ENCODE measurements around the gene LPIN2.

LPIN2 gene

DNA sequence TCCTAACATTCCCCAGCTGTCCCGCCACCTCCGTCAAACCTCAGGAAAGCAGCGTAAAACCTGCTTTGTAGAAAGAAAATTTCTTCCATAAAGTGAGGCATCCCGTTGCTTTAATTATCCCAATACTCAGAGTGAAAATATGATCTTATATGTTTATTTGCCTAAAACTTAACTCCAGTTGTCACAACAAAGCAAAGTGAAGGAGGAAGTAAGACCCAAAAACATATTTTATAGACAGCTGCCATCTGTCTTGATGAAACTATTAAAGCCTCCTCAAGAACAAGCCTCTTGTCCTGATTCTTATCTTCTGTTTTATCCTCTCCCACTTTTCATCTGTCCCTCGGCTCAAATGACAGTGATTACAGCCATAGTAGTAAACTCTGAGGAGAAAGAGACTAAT lies 28.9 kb upstream of the LPIN2 start:
- H3K27ac ChIP-seq = no peak overlapping the region
- no peak for DNase-seq (ENCODE audit: low spot score)
- no peak overlapping the region for H3K4me3 ChIP-seq
- TF ChIP-seq, protein P1, sequence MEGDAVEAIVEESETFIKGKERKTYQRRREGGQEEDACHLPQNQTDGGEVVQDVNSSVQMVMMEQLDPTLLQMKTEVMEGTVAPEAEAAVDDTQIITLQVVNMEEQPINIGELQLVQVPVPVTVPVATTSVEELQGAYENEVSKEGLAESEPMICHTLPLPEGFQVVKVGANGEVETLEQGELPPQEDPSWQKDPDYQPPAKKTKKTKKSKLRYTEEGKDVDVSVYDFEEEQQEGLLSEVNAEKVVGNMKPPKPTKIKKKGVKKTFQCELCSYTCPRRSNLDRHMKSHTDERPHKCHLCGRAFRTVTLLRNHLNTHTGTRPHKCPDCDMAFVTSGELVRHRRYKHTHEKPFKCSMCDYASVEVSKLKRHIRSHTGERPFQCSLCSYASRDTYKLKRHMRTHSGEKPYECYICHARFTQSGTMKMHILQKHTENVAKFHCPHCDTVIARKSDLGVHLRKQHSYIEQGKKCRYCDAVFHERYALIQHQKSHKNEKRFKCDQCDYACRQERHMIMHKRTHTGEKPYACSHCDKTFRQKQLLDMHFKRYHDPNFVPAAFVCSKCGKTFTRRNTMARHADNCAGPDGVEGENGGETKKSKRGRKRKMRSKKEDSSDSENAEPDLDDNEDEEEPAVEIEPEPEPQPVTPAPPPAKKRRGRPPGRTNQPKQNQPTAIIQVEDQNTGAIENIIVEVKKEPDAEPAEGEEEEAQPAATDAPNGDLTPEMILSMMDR (IDR thresholded peaks at IDR 0.05) = no peak

DNA sequence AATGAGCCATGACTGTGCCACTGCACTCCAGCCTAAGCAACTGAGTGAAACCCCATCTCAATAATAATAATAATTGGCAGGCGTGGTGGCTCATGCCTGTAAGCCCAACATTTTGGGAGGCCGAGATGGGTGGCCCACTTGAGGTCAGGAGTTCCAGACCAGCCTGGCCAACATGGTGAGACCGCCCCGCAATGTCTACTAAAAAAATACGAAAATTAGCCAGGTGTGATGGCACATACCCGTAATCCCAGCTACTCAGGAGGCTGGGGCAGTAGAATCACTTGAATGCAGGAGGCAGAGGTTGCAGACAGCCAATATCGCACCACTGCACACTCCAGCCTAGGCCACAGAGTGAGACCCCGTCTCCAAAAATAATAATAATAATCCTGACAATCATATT lies 27.9 kb upstream of the LPIN2 start:
- TF ChIP-seq, protein P1 (IDR thresholded peaks at IDR 0.05) = no peak
- no peak for DNase-seq (ENCODE audit: low spot score)
- Histone ChIP-seq H3K27ac (no peak overlapping the region), H3K4me3 (no peak overlapping the region)

DNA sequence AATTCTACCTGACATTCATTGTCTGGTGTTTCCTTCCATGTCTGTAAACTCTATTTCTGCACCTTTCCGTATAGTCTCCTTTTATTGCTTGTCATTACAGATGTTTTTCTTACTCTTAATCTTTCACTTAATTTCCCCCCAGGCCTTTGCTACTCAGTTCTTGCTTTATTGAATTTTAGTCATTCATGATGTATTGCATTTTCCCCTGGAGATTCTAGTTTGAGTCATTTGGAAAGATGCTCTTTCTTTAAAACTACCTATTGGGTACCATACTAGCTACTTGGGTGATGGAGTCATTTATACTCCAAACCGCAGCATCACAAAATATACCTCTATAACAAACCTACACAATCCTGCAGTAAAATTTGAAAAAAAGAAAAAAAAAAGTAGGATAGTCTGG lies 27.2 kb upstream of the LPIN2 start:
- TF ChIP-seq, protein P1 (IDR thresholded peaks at IDR 0.05) = no peak
- H3K27ac ChIP-seq = no peak overlapping the region
- DNase-seq (ENCODE audit: low spot score) = no peak
- H3K4me3 ChIP-seq = no peak overlapping the region

DNA sequence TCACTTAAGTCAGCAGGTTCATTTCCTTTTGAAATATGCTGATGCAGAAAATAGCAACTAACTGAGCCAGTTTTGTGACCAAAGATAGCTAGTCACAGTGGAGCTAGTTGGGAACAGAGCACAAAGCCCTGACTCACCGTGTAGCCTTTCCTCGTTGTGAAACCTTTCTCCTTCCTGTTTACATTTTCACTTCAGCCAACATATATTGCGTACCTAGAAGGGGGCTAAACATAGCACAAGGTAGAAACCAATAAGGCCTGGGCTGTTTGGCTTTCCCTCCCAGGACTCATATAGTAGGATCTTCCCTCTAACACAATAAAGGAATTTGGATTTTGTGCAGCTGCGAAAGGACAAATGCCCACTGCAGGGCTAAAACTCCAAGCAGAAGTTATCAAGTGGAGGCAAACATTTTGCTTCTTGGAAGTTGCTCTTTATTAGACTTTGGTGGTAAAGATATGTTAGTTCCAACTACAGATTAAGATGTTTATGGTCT lies 24.5 kb upstream of the LPIN2 start:
- TF ChIP-seq, protein P1 (IDR thresholded peaks at IDR 0.05) = no peak
- no peak for DNase-seq (ENCODE audit: low spot score)
- Histone ChIP-seq H3K27ac (peak overlapping the region; percentile 40 to 51), H3K4me3 (no peak overlapping the region)

DNA sequence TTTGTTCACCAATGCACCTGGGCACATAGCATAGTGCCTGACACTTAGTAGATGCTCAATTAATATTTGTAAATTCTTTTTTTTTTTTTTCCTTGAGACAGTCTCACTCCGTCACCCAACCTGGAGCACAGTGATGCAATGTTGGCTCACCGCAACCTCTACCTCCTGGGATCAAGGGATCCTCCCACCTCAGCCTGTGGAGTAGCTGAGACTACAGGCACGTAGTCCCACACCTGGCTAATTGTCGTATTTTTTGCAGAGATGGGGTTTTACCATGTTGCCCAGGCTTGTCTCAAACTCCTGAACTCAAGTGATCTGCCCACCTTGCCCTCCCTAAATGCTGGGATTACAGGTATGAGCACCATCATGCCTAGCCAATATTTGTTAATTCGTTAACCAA lies 23.2 kb upstream of the LPIN2 start:
- TF ChIP-seq, protein P1 (IDR thresholded peaks at IDR 0.05) = no peak
- Histone ChIP-seq H3K4me3 (no peak overlapping the region), H3K27ac (no peak overlapping the region)
- no peak for DNase-seq (ENCODE audit: low spot score)

GRCh38 chr18:3035635-3036034 lies 22.7 kb upstream of the LPIN2 start:
- Histone ChIP-seq H3K4me3 (no peak overlapping the region), H3K27ac (no peak overlapping the region)
- no peak for DNase-seq (ENCODE audit: low spot score)
- TF ChIP-seq, protein P1 (IDR thresholded peaks at IDR 0.05) = no peak

DNA sequence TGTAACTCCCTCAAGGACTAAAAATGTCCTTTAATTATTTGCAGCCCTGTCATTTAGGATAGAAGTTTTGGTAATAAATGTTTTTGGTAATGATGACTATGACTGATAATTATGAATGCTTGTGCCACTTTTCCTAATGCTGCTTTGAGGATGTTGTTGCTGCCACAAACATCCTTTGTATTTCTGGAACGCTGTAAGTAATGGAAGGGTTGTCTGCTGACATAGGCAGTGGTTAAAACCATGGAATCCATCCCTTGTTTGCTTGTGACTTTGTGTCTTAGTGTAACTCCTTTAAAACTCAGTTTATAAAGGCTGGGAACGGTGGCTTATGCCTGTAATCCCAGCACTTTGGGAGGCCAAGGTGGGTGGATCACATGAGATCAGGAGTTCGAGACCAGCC lies 19.8 kb upstream of the LPIN2 start:
- no peak overlapping the region for H3K4me3 ChIP-seq
- no peak overlapping the region for H3K27ac ChIP-seq
- no peak for DNase-seq (ENCODE audit: low spot score)
- TF ChIP-seq, protein P1 (IDR thresholded peaks at IDR 0.05) = no peak

All from coronary artery (tissue), 2 donors.